ENCODE data around the gene UBE2J2. TPM values are rescaled to one million over a fixed set of nuclear protein-coding genes. Genes with fewer than 3 reads are reported as not detected.
A peak's percentile ranks its signal among the peaks of the same experiment; 100 is the strongest.

Gene UBE2J2
- total RNA-seq, 4 donors from 2014 or later = 33.0 to 58.4 (median 36.2) TPM

DNA sequence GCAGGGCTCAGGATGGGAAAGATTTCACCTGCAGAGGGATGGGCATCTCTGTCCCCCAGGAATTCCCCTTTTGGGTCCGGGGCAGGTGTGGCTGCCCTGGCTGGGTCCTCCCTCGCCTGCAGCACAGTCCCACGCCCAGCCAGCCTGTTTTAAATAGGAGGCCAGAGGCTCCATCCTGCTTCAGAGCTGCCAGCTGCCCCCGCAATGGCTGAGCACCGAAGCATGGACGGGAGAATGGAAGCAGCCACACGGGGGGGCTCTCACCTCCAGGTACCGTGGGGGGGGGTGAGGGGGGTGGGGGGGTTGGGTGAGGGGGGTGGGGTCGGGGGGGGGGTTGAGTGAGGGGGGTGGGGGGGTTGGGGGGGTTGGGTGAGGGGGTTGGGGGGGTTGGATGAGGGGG lies 10.2 kb upstream of the UBE2J2 start:
- Histone ChIP-seq H3K4me1 (peaks cover 6 to 11% of the 10 kb centered on the region in 2 donors), H3K27ac (no peak overlapping the region), H3K36me3 (no peaks in the 10 kb centered on the region), H3K9me3 (no peaks in the 10 kb centered on the region), H3K27me3 (no peaks in the 10 kb centered on the region), H3K4me3 (replicated peaks in 1 of 3) (no peak overlapping the region)
- no peak for DNase-seq
- 14 to 17% methylated on average over 2 to 4 of the region's 9 CpGs for WGBS, 2 donors
- intact Hi-C loops (cut with DNase I) = no loop called here
- TF ChIP-seq CTCF (IDR thresholded peaks at IDR 0.05) (no peak), POLR2A (IDR thresholded peaks at IDR 0.05) (no peak)

DNA sequence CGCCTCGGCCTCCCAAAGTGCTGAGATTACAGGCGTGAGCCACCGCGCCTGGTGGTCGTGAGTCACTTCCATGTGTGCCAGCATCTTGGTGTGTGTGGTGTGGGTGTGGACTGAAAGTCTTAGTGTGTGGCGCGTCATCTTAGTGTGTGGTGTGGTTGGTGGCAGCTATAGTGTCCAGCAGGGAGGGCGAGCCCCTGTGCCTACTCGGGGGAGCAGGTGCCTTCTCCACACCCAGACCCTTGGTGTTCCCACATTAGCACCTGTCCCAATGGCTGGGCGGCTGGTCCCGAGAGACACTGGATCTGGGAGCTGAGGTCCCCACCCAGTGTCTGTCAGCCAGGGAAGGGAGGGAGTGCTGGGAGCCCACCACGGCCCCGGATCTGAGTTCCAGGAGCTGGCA lies 9.3 kb upstream of the UBE2J2 start:
- no peaks in the 10 kb centered on the region for H3K9me3 ChIP-seq
- no peak for DNase-seq
- WGBS, 2 donors = 96 to 98% methylated on average over 8 to 12 of the region's 14 CpGs
- no peak overlapping the region for H3K27ac ChIP-seq
- TF ChIP-seq POLR2A (IDR thresholded peaks at IDR 0.05) (no peak), CTCF (IDR thresholded peaks at IDR 0.05) (no peak)
- no peak overlapping the region for H3K4me3 ChIP-seq (replicated peaks in 1 of 3)
- intact Hi-C loops (cut with DNase I) = no loop called here
- no peaks in the 10 kb centered on the region for H3K27me3 ChIP-seq
- peaks cover 6 to 11% of the 10 kb centered on the region in 2 donors for H3K4me1 ChIP-seq
- H3K36me3 ChIP-seq = no peaks in the 10 kb centered on the region

GRCh38 chr1:1281533-1282321 lies 8.1 kb upstream of the UBE2J2 start:
- no peaks in the 10 kb centered on the region for H3K9me3 ChIP-seq
- H3K27ac ChIP-seq = no peak overlapping the region
- no peaks in the 10 kb centered on the region for H3K36me3 ChIP-seq
- DNase-seq = peak; percentile 92 to 95
- H3K4me3 ChIP-seq (replicated peaks in 1 of 3) = no peak overlapping the region
- 0 to 35% methylated on average over 1 to 11 of the region's 26 CpGs for WGBS, 2 donors
- no peaks in the 10 kb centered on the region for H3K27me3 ChIP-seq
- TF ChIP-seq CTCF (IDR thresholded peaks at IDR 0.05) = no peak
- TF ChIP-seq POLR2A (IDR thresholded peaks at IDR 0.05) = no peak
- intact Hi-C loops (cut with DNase I) = no loop called here
- H3K4me1 ChIP-seq = peaks cover 6 to 11% of the 10 kb centered on the region in 2 donors

- intact Hi-C loops (cut with DNase I) = no loop called here
- H3K36me3 ChIP-seq = no peaks in the 10 kb centered on the region
- no peaks in the 10 kb centered on the region for H3K9me3 ChIP-seq
- H3K27ac ChIP-seq = no peak overlapping the region
- DNase-seq = no peak
- no peak overlapping the region for H3K4me3 ChIP-seq (replicated peaks in 1 of 3)
- 94 to 100% methylated on average over 9 to 13 of the region's 21 CpGs for WGBS, 2 donors
- no peak for TF ChIP-seq POLR2A (IDR thresholded peaks at IDR 0.05)
- TF ChIP-seq CTCF (IDR thresholded peaks at IDR 0.05) = no peak
- H3K27me3 ChIP-seq = no peaks in the 10 kb centered on the region
- peaks cover 6 to 11% of the 10 kb centered on the region in 2 donors for H3K4me1 ChIP-seq
Measured at GRCh38 chr1:1280782-1281481, 7.3 kb upstream of the UBE2J2 start.

DNA sequence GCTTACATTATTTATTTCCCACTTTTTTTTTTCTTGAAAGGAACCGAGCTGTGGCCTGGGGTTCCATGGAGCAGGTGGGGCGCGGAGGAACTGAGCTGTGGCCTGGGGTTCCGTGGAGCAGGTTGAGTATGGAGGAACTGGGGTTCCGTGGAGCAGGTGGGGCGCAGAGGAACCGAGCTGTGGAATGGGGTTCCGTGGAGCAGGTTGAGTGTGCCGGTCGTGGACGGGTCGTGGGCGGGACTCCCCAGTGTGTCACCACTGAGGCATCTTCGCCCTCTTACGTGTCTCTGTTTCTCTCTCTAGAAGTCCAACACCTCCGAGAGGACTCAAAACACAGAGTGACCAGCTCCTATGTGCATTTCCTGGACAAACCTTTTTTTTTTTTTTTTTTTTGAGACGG lies 5.4 kb upstream of the UBE2J2 start:
- no peak overlapping the region for H3K4me3 ChIP-seq (replicated peaks in 1 of 3)
- H3K36me3 ChIP-seq = no peaks in the 10 kb centered on the region
- no peak for TF ChIP-seq CTCF (IDR thresholded peaks at IDR 0.05)
- no peak for TF ChIP-seq POLR2A (IDR thresholded peaks at IDR 0.05)
- no peaks in the 10 kb centered on the region for H3K9me3 ChIP-seq
- WGBS, 2 donors = 91 to 93% methylated on average over 17 of the region's 17 CpGs
- H3K27ac ChIP-seq = no peak overlapping the region
- H3K27me3 ChIP-seq = no peaks in the 10 kb centered on the region
- intact Hi-C loops (cut with DNase I) = loop anchor here (10.0 kb wide), 1 partner anchor 46 kb away; the partner anchor contains the start of genes CPTP and INTS11
- peaks cover 13 to 16% of the 10 kb centered on the region in 2 donors for H3K4me1 ChIP-seq
- no peak for DNase-seq
